C4-2B (cell line): ENCODE results near the gene PPP2R2B.

ENCODE experiments used
- CTCF ChIP-seq: fragments of 450-650 bp; conservative IDR thresholded peaks from 2 replicates; pipeline ENCODE4 v1.5.1; 2017; ENCODE audit warnings: mild to moderate bottlenecking
- ZFX ChIP-seq: fragments of 450-650 bp; IDR thresholded peaks from 2 replicates; pipeline ENCODE4 v1.6.1; 2017

- no peak for TF ChIP-seq CTCF
- TF ChIP-seq ZFX: no peak
Observed at GRCh38 chr5:146753641-146754040, 124.9 kb downstream of the PPP2R2B start.
